Endothelial cell of umbilical vein (primary cell): Measurements from ENCODE around the gene TMEM61.

Experiments used
- CTCF ChIP-seq, 2 donors: IDR thresholded peaks; 1 replicate in 1 of 2; 2 replicates in 1 of 2; pipeline ENCODE4 v1.5.1; 2011; ENCODE audit warnings: low read length in 2 of 2, mild to moderate bottlenecking in 2 of 2, moderate library complexity in 2 of 2, control low read depth in 1 of 2, inconsistent platforms in 1 of 2, low read depth in 1 of 2; ENCODE audit not compliant: insufficient read depth in 1 of 2; ENCODE audit errors: extremely low read depth in 1 of 2
- EZH2 ChIP-seq: IDR thresholded peaks from 2 replicates; pipeline ENCODE4 v1.6.1; 2012; ENCODE audit warnings: borderline replicate concordance, low read depth, mild to moderate bottlenecking, moderate library complexity, low read length, inconsistent platforms; ENCODE audit not compliant: severe bottlenecking
- GATA2 ChIP-seq: IDR thresholded peaks from 2 replicates; pipeline ENCODE4 v1.7.0; 2011; ENCODE audit warnings: low read depth, mild to moderate bottlenecking, moderate library complexity, mixed read lengths, low read length; ENCODE audit not compliant: insufficient read length, insufficient read depth
- MAX ChIP-seq: IDR thresholded peaks from 2 replicates; pipeline ENCODE4 v1.6.1; 2011; ENCODE audit not compliant: insufficient read depth, insufficient read length
- POLR2AphosphoS5 ChIP-seq: IDR thresholded peaks from 2 replicates; pipeline ENCODE4 v1.6.1; 2012; ENCODE audit warnings: low read depth, mild to moderate bottlenecking, control low read depth, low read length, moderate library complexity; ENCODE audit not compliant: insufficient read depth

- TF ChIP-seq CTCF (IDR thresholded peaks at IDR 0.05; ENCODE audit: extremely low read depth in 1 of 2, insufficient read depth in 1 of 2, low read depth in 1 of 2, low read length in 2 of 2) = no peak
- no peak for TF ChIP-seq GATA2
- no peak for TF ChIP-seq EZH2
- TF ChIP-seq MAX = no peak
- TF ChIP-seq POLR2AphosphoS5 = no peak
Observed at GRCh38 chr1:55035904-55036303, 55.5 kb downstream of the TMEM61 start.
